ENCODE results near the gene GALNT18.

The GALNT18 gene

GRCh38 chr11:11624204-11624603, 2.4 kb upstream of the GALNT18 start:
- no peak for DNase-seq (ENCODE audit: low spot score)

- no peak for DNase-seq (ENCODE audit: low spot score)
Measured at GRCh38 chr11:11622772-11623171, 967 bp upstream of the GALNT18 start.

GRCh38 chr11:11622340-11622706, 518 bp upstream of the GALNT18 start:
- no peak for DNase-seq (ENCODE audit: low spot score)

GRCh38 chr11:11620921-11621572, 758 bp downstream of the GALNT18 start:
- DNase-seq (ENCODE audit: low spot score), result peak; percentile 18

- no peak for DNase-seq (ENCODE audit: low spot score)
Measured at GRCh38 chr11:11620173-11620920, 1.5 kb downstream of the GALNT18 start.

GRCh38 chr11:11618973-11619435, 2.8 kb downstream of the GALNT18 start:
- DNase-seq (ENCODE audit: low spot score), result no peak

GRCh38 chr11:11615086-11615485, 6.7 kb downstream of the GALNT18 start:
- DNase-seq (ENCODE audit: low spot score), result no peak

- DNase-seq (ENCODE audit: low spot score), result no peak
Measured at GRCh38 chr11:11612439-11612838, 9.4 kb downstream of the GALNT18 start.

GRCh38 chr11:11611381-11611780, 10.4 kb downstream of the GALNT18 start:
- no peak for DNase-seq (ENCODE audit: low spot score)

- no peak for DNase-seq (ENCODE audit: low spot score)
Measured at GRCh38 chr11:11608783-11609232, 13.0 kb downstream of the GALNT18 start.

- no peak for DNase-seq (ENCODE audit: low spot score)
Measured at GRCh38 chr11:11607772-11608171, 14.0 kb downstream of the GALNT18 start.

- DNase-seq (ENCODE audit: low spot score), result no peak
Measured at GRCh38 chr11:11605821-11606450, 15.9 kb downstream of the GALNT18 start.

- DNase-seq (ENCODE audit: low spot score), result no peak
Measured at GRCh38 chr11:11605181-11605580, 16.6 kb downstream of the GALNT18 start.

GRCh38 chr11:11604370-11604990, 17.3 kb downstream of the GALNT18 start:
- no peak for DNase-seq (ENCODE audit: low spot score)

- no peak for DNase-seq (ENCODE audit: low spot score)
Measured at GRCh38 chr11:11602011-11602410, 19.8 kb downstream of the GALNT18 start.

GRCh38 chr11:11600288-11600687, 21.5 kb downstream of the GALNT18 start:
- DNase-seq (ENCODE audit: low spot score), result no peak

GRCh38 chr11:11598243-11598642, 23.6 kb downstream of the GALNT18 start:
- no peak for DNase-seq (ENCODE audit: low spot score)

- no peak for DNase-seq (ENCODE audit: low spot score)
Measured at GRCh38 chr11:11594162-11594561, 27.6 kb downstream of the GALNT18 start.

GRCh38 chr11:11592146-11592684, 29.6 kb downstream of the GALNT18 start:
- no peak for DNase-seq (ENCODE audit: low spot score)

- no peak for DNase-seq (ENCODE audit: low spot score)
Measured at GRCh38 chr11:11589437-11589836, 32.4 kb downstream of the GALNT18 start.

- DNase-seq (ENCODE audit: low spot score), result no peak
Measured at GRCh38 chr11:11588891-11589290, 32.9 kb downstream of the GALNT18 start.

- DNase-seq (ENCODE audit: low spot score), result no peak
Measured at GRCh38 chr11:11588243-11588642, 33.6 kb downstream of the GALNT18 start.

All from germinal center (tissue), 1 donor.